IgD-negative memory B cell (primary cell): Measurements from ENCODE around the gene ACSL5. TPM values are rescaled to one million over a fixed set of nuclear protein-coding genes. Genes with fewer than 3 reads are reported as not detected.
"Not testable (repeated sequence)": the region's sequence is repeated elsewhere in the genome, so short reads cannot be mapped to it uniquely, and the experiment has no call there.

Source experiments
- H3K27ac Mint-ChIP-seq, 3 donors: one replicate each; pipeline ENCODE4 v1.8.0; 2020 to 2022; ENCODE audit warnings: mild to moderate bottlenecking in 3 of 3, mixed read lengths in 3 of 3, moderate library complexity in 1 of 3
- H3K27me3 Mint-ChIP-seq: one replicate; pipeline ENCODE4 v1.8.0; 2021; ENCODE audit warnings: mixed read lengths
- H3K36me3 Mint-ChIP-seq: one replicate; pipeline ENCODE4 v1.8.0; 2020; ENCODE audit warnings: mild to moderate bottlenecking, mixed read lengths
- H3K4me1 Mint-ChIP-seq, 3 donors: one replicate each; pipeline ENCODE4 v1.8.0; 2020 to 2022; ENCODE audit warnings: mixed read lengths in 3 of 3, mild to moderate bottlenecking in 1 of 3
- H3K4me3 Mint-ChIP-seq, 4 donors: one replicate each; pipeline ENCODE4 v1.8.0; 2020 to 2022; ENCODE audit warnings: mild to moderate bottlenecking in 4 of 4, mixed read lengths in 4 of 4, moderate library complexity in 3 of 4
- H3K9me3 Mint-ChIP-seq, 3 donors: one replicate each; pipeline ENCODE4 v1.8.0; 2020 to 2021; ENCODE audit warnings: mixed read lengths in 3 of 3, mild to moderate bottlenecking in 1 of 3
- polyA plus RNA-seq: library from polyadenylated mRNA; unstranded; fragments of 300-500 nt; fragmentation: Illumina TruSeq; gene quantifications from one replicate; pipeline ENCODE4 v1.2.3, GENCODE V29; 2021

Gene ACSL5
- polyA plus RNA-seq, 1 donor from 2014 or later = 52.3 TPM

- H3K27ac Mint-ChIP-seq = no peak overlapping the region
- H3K36me3 Mint-ChIP-seq = no peaks in the 10 kb centered on the region
- H3K9me3 Mint-ChIP-seq = peaks cover 0 to 2% (median 0%) of the 10 kb centered on the region in 3 donors
- no peaks in the 10 kb centered on the region for H3K27me3 Mint-ChIP-seq
- H3K4me3 Mint-ChIP-seq = peak overlapping the region in 1 of 4 donors; percentile 24
- H3K4me1 Mint-ChIP-seq = peaks cover 12 to 18% (median 12%) of the 10 kb centered on the region in 3 donors
These were observed 68.1 kb downstream of the ACSL5 start for GRCh38 chr10:112442063-112442462.

GRCh38 chr10:112446055-112446854 lies 72.3 kb downstream of the ACSL5 start:
- Mint-ChIP-seq H3K4me1 (peaks cover 28 to 33% (median 32%) of the 10 kb centered on the region in 3 donors), H3K27me3 (no peaks in the 10 kb centered on the region), H3K27ac (peak overlapping the region; percentile 80 to 97 (median 97)), H3K9me3 (peaks cover 0 to 2% (median 0%) of the 10 kb centered on the region in 3 donors), H3K36me3 (no peaks in the 10 kb centered on the region), H3K4me3 (peak overlapping the region; percentile 86 to 98 (median 96))

GRCh38 chr10:112446855-112447619 lies 73.1 kb downstream of the ACSL5 start, which contains the start of the genes VTI1A and ZDHHC6:
VTI1A (plus strand) TSS chr10:112447215; CDS start chr10:112447374, 159 bp downstream.
ZDHHC6 (minus strand) TSS chr10:112446914; CDS start chr10:112445436, 1,478 bp downstream.
- Mint-ChIP-seq H3K4me1 (peaks cover 30 to 34% (median 32%) of the 10 kb centered on the region in 3 donors), H3K27me3 (no peaks in the 10 kb centered on the region), H3K9me3 (peaks cover 0 to 2% (median 0%) of the 10 kb centered on the region in 3 donors), H3K4me3 (peak within 1 kb of the TSS; percentile 86 to 98 (median 96)), H3K27ac (peak within 1 kb of the TSS; percentile 82 to 97 (median 97)), H3K36me3 (no peaks in the 10 kb centered on the region)

- H3K9me3 Mint-ChIP-seq = peaks cover 0 to 2% (median 0%) of the 10 kb centered on the region in 3 donors
- peaks cover 30 to 33% (median 32%) of the 10 kb centered on the region in 3 donors for H3K4me1 Mint-ChIP-seq
- peak overlapping the region; percentile 86 to 98 (median 96) for H3K4me3 Mint-ChIP-seq
- H3K36me3 Mint-ChIP-seq = no peaks in the 10 kb centered on the region
- H3K27me3 Mint-ChIP-seq = no peaks in the 10 kb centered on the region
- peak overlapping the region; percentile 80 to 97 (median 97) for H3K27ac Mint-ChIP-seq
These were observed 73.7 kb downstream of the ACSL5 start for GRCh38 chr10:112447620-112447928.

- Mint-ChIP-seq H3K36me3 (peaks cover 2% of the 10 kb centered on the region), H3K4me3 (peak overlapping the region; percentile 36 to 98 (median 90)), H3K9me3 (peaks cover 0 to 2% (median 0%) of the 10 kb centered on the region in 3 donors), H3K27me3 (no peaks in the 10 kb centered on the region), H3K27ac (peak overlapping the region in 2 of 3 donors; percentile 82), H3K4me1 (peaks cover 30 to 35% (median 31%) of the 10 kb centered on the region in 3 donors)
These were observed 75.0 kb downstream of the ACSL5 start for GRCh38 chr10:112448888-112449287.

- Mint-ChIP-seq H3K27ac (no peak overlapping the region), H3K27me3 (no peaks in the 10 kb centered on the region), H3K4me1 (peaks cover 8 to 10% (median 9%) of the 10 kb centered on the region in 3 donors), H3K36me3 (peaks cover 2% of the 10 kb centered on the region), H3K9me3 (no peaks in the 10 kb centered on the region), H3K4me3 (no peak overlapping the region)
These were observed 81.2 kb downstream of the ACSL5 start for GRCh38 chr10:112454910-112455779.

GRCh38 chr10:112456533-112456932 lies 82.6 kb downstream of the ACSL5 start:
- Mint-ChIP-seq H3K27ac (no peak overlapping the region), H3K27me3 (no peaks in the 10 kb centered on the region), H3K4me1 (peaks cover 6 to 7% (median 7%) of the 10 kb centered on the region in 3 donors), H3K9me3 (no peaks in the 10 kb centered on the region), H3K36me3 (peaks cover 2% of the 10 kb centered on the region), H3K4me3 (no peak overlapping the region)

- no peaks in the 10 kb centered on the region for H3K36me3 Mint-ChIP-seq
- no peak overlapping the region for H3K4me3 Mint-ChIP-seq
- H3K27ac Mint-ChIP-seq = no peak overlapping the region
- peaks cover 5 to 7% (median 6%) of the 10 kb centered on the region in 3 donors for H3K4me1 Mint-ChIP-seq
- H3K27me3 Mint-ChIP-seq = no peaks in the 10 kb centered on the region
- no peaks in the 10 kb centered on the region for H3K9me3 Mint-ChIP-seq
These were observed 86.5 kb downstream of the ACSL5 start for GRCh38 chr10:112460366-112460765.

GRCh38 chr10:112461029-112461887 lies 87.3 kb downstream of the ACSL5 start:
- H3K36me3 Mint-ChIP-seq = no peaks in the 10 kb centered on the region
- H3K27me3 Mint-ChIP-seq = no peaks in the 10 kb centered on the region
- no peak overlapping the region for H3K27ac Mint-ChIP-seq
- peaks cover 2 to 7% (median 3%) of the 10 kb centered on the region in 3 donors for H3K4me1 Mint-ChIP-seq
- H3K9me3 Mint-ChIP-seq = no peaks in the 10 kb centered on the region
- H3K4me3 Mint-ChIP-seq = no peak overlapping the region

GRCh38 chr10:112464074-112464473 lies 90.2 kb downstream of the ACSL5 start:
- H3K27ac Mint-ChIP-seq, H3K4me1 Mint-ChIP-seq, H3K36me3 Mint-ChIP-seq, H3K9me3 Mint-ChIP-seq, H3K27me3 Mint-ChIP-seq, H3K4me3 Mint-ChIP-seq: not testable (repeated sequence)

GRCh38 chr10:112465299-112465883 lies 91.5 kb downstream of the ACSL5 start:
- H3K27ac Mint-ChIP-seq = no peak overlapping the region
- no peaks in the 10 kb centered on the region for H3K36me3 Mint-ChIP-seq
- H3K4me3 Mint-ChIP-seq = no peak overlapping the region
- no peaks in the 10 kb centered on the region for H3K27me3 Mint-ChIP-seq
- H3K4me1 Mint-ChIP-seq = peaks cover 0 to 1% (median 0%) of the 10 kb centered on the region in 3 donors
- no peaks in the 10 kb centered on the region for H3K9me3 Mint-ChIP-seq

GRCh38 chr10:112466802-112467201 lies 92.9 kb downstream of the ACSL5 start:
- Mint-ChIP-seq H3K36me3 (no peaks in the 10 kb centered on the region), H3K4me3 (no peak overlapping the region), H3K27me3 (no peaks in the 10 kb centered on the region), H3K9me3 (no peaks in the 10 kb centered on the region), H3K27ac (no peak overlapping the region), H3K4me1 (peaks cover 0 to 3% (median 2%) of the 10 kb centered on the region in 3 donors)

GRCh38 chr10:112467541-112468075 lies 93.7 kb downstream of the ACSL5 start:
- H3K9me3 Mint-ChIP-seq = no peaks in the 10 kb centered on the region
- H3K36me3 Mint-ChIP-seq = no peaks in the 10 kb centered on the region
- no peak overlapping the region for H3K4me3 Mint-ChIP-seq
- peaks cover 0 to 6% (median 5%) of the 10 kb centered on the region in 3 donors for H3K4me1 Mint-ChIP-seq
- H3K27ac Mint-ChIP-seq = no peak overlapping the region
- no peaks in the 10 kb centered on the region for H3K27me3 Mint-ChIP-seq
